Osteocyte (in vitro differentiated cells): Measurements from ENCODE around the gene PRDM16. TPM values are rescaled to one million over a fixed set of nuclear protein-coding genes. Genes with fewer than 3 reads are reported as not detected.

Source experiments
- DNase-seq: peaks from one replicate; pipeline ENCODE4 v3.0.0; 2021; ENCODE audit warnings: mixed read lengths; ENCODE audit not compliant: unreplicated experiment; ENCODE audit errors: extremely low spot score
- H3K27ac Mint-ChIP-seq: one replicate; pipeline ENCODE4 v1.8.0; 2021; ENCODE audit warnings: mild to moderate bottlenecking, mixed read lengths; ENCODE audit not compliant: unreplicated experiment
- H3K27me3 Mint-ChIP-seq: one replicate; pipeline ENCODE4 v1.8.0; 2021; ENCODE audit warnings: mixed read lengths; ENCODE audit not compliant: unreplicated experiment
- H3K36me3 Mint-ChIP-seq: one replicate; pipeline ENCODE4 v1.8.0; 2021; ENCODE audit warnings: mixed read lengths; ENCODE audit not compliant: unreplicated experiment
- H3K4me1 Mint-ChIP-seq: one replicate; pipeline ENCODE4 v1.8.0; 2021; ENCODE audit warnings: mixed read lengths; ENCODE audit not compliant: unreplicated experiment
- H3K4me3 Mint-ChIP-seq: one replicate; pipeline ENCODE4 v1.8.0; 2021; ENCODE audit warnings: mild to moderate bottlenecking, moderate library complexity, mixed read lengths; ENCODE audit not compliant: unreplicated experiment
- H3K9me3 Mint-ChIP-seq: one replicate; pipeline ENCODE4 v1.8.0; 2021; ENCODE audit warnings: mixed read lengths; ENCODE audit not compliant: unreplicated experiment
- CTCF ChIP-seq: fragments of 200-600 bp; sonication (generic); IDR thresholded peaks from 2 replicates; pipeline ENCODE4 v1.5.0; 2021; ENCODE audit warnings: antibody characterized with exemption, mild to moderate bottlenecking, moderate library complexity
- total RNA-seq: library from RNA; stranded (reverse); gene quantifications from 2 replicates; pipeline ENCODE4 v1.2.1, GENCODE V29; 2021

Gene PRDM16
- total RNA-seq, 1 donor from 2014 or later, result 7.1 TPM

GRCh38 chr1:3099861-3100260 lies 30.9 kb downstream of the PRDM16 start:
- H3K9me3 Mint-ChIP-seq, result no peaks in the 10 kb centered on the region
- no peak overlapping the region for H3K4me3 Mint-ChIP-seq
- TF ChIP-seq CTCF, result no peak
- no peak overlapping the region for H3K27ac Mint-ChIP-seq
- no peaks in the 10 kb centered on the region for H3K27me3 Mint-ChIP-seq
- peaks cover 14% of the 10 kb centered on the region for H3K4me1 Mint-ChIP-seq
- DNase-seq, result no peak
- H3K36me3 Mint-ChIP-seq, result no peaks in the 10 kb centered on the region

GRCh38 chr1:3101124-3101939 lies 32.3 kb downstream of the PRDM16 start:
- Mint-ChIP-seq H3K9me3 (no peaks in the 10 kb centered on the region), H3K27ac (no peak overlapping the region), H3K4me3 (no peak overlapping the region), H3K36me3 (no peaks in the 10 kb centered on the region), H3K27me3 (no peaks in the 10 kb centered on the region), H3K4me1 (peaks cover 16% of the 10 kb centered on the region)
- TF ChIP-seq CTCF, result no peak
- no peak for DNase-seq

- Mint-ChIP-seq H3K4me1 (peaks cover 16% of the 10 kb centered on the region), H3K9me3 (no peaks in the 10 kb centered on the region), H3K27ac (no peak overlapping the region), H3K27me3 (no peaks in the 10 kb centered on the region), H3K36me3 (no peaks in the 10 kb centered on the region), H3K4me3 (no peak overlapping the region)
- DNase-seq, result no peak
- no peak for TF ChIP-seq CTCF
Measured at GRCh38 chr1:3102641-3103040, 33.6 kb downstream of the PRDM16 start.

- no peak for DNase-seq
- Mint-ChIP-seq H3K27ac (no peak overlapping the region), H3K4me1 (peaks cover 16% of the 10 kb centered on the region)
Measured at GRCh38 chr1:3103967-3104677, 35.1 kb downstream of the PRDM16 start.

More at GRCh38 chr1:3103967-3104677, 35.1 kb downstream of the PRDM16 start:
- Mint-ChIP-seq H3K4me3 (no peak overlapping the region), H3K27me3 (peaks cover 3% of the 10 kb centered on the region), H3K36me3 (no peaks in the 10 kb centered on the region), H3K9me3 (peaks cover 8% of the 10 kb centered on the region)
- no peak for TF ChIP-seq CTCF
